Naive thymus-derived CD4-positive, alpha-beta T cell (primary cell): ENCODE measurements around the gene C1QL4. TPM values are rescaled to one million over a fixed set of nuclear protein-coding genes. Genes with fewer than 3 reads are reported as not detected.
A peak's percentile ranks its signal among the peaks of the same experiment; 100 is the strongest.

Experiments
- ATAC-seq: fragments of 150-1000 bp; cut with Tn5 transposase; 2 replicates; pipeline ENCODE4 v1.10.0; 2021; ENCODE audit warnings: mild to moderate bottlenecking, moderate library complexity
- CTCF ChIA-PET: fragments of 350-600 bp; sonication (Branson Sonifier 250); formaldehyde crosslinking; loops from one replicate; lab custom pipeline; 2021; ENCODE audit warnings: antibody characterized with exemption; lab: Charles Lee
- POLR2A ChIA-PET: fragments of 350-600 bp; sonication (Branson Sonifier 250); formaldehyde crosslinking; loops from one replicate; lab custom pipeline; 2021; ENCODE audit warnings: antibody characterized with exemption, inconsistent platforms; lab: Charles Lee
- DNase-seq, 9 donors: peaks; one replicate each; pipeline versions ENCODE4 v3.0.0 to v3.0.0-alpha.2; 2020 to 2022; ENCODE audit warnings: mixed read lengths in 1 of 9
- H3K27ac ChIP-seq: one replicate; pipeline ENCODE4 v1.7.0; 2013; ENCODE audit warnings: mild to moderate bottlenecking, low read depth, low read length, moderate library complexity
- H3K27me3 ChIP-seq, 2 donors: one replicate each; pipeline ENCODE4 v1.7.0; 2013; ENCODE audit warnings: low read length in 2 of 2, mild to moderate bottlenecking in 2 of 2, moderate library complexity in 2 of 2; ENCODE audit not compliant: control insufficient read depth in 2 of 2, insufficient read depth in 2 of 2
- H3K36me3 ChIP-seq, 3 experiments: 1 replicate in 2 of 3; 2 replicates in 1 of 3; pipeline ENCODE4 v1.7.0; 2013; ENCODE audit warnings: low read length in 3 of 3, mild to moderate bottlenecking in 3 of 3, moderate library complexity in 1 of 3; ENCODE audit not compliant: insufficient read depth in 3 of 3, control insufficient read depth in 2 of 3
- H3K4me1 ChIP-seq, 2 donors: one replicate each; pipeline ENCODE4 v1.7.0; 2013; ENCODE audit warnings: low read length in 2 of 2, mild to moderate bottlenecking in 2 of 2, moderate library complexity in 1 of 2; ENCODE audit not compliant: control insufficient read depth in 2 of 2, insufficient read depth in 2 of 2
- H3K4me3 ChIP-seq: 2 replicates; pipeline ENCODE4 v1.7.0; 2013; ENCODE audit warnings: mild to moderate bottlenecking, low read length
- H3K9me3 ChIP-seq, 3 experiments: 1 replicate in 2 of 3; 2 replicates in 1 of 3; pipeline ENCODE4 v1.7.0; 2013; ENCODE audit warnings: low read length in 3 of 3; ENCODE audit not compliant: control insufficient read depth in 2 of 3
- H3K27ac Mint-ChIP-seq, 9 donors: one replicate each; pipeline ENCODE4 v1.8.0; 2020 to 2022; ENCODE audit warnings: mixed read lengths in 9 of 9, mild to moderate bottlenecking in 8 of 9, moderate library complexity in 5 of 9, inconsistent platforms in 2 of 9
- H3K27me3 Mint-ChIP-seq, 5 donors: one replicate each; pipeline ENCODE4 v1.8.0; 2021 to 2022; ENCODE audit warnings: mixed read lengths in 5 of 5, mild to moderate bottlenecking in 1 of 5
- H3K36me3 Mint-ChIP-seq, 5 donors: one replicate each; pipeline ENCODE4 v1.8.0; 2020 to 2022; ENCODE audit warnings: mixed read lengths in 5 of 5, mild to moderate bottlenecking in 3 of 5, inconsistent platforms in 1 of 5
- H3K4me1 Mint-ChIP-seq, 7 donors: one replicate each; pipeline ENCODE4 v1.8.0; 2020 to 2022; ENCODE audit warnings: mixed read lengths in 7 of 7, mild to moderate bottlenecking in 3 of 7, inconsistent platforms in 1 of 7
- H3K4me3 Mint-ChIP-seq, 10 donors: one replicate each; pipeline ENCODE4 v1.8.0; 2020 to 2022; ENCODE audit warnings: mild to moderate bottlenecking in 10 of 10, mixed read lengths in 10 of 10, moderate library complexity in 6 of 10, inconsistent platforms in 2 of 10
- H3K9me3 Mint-ChIP-seq, 11 donors: one replicate each; pipeline ENCODE4 v1.8.0; 2020 to 2022; ENCODE audit warnings: mixed read lengths in 11 of 11, mild to moderate bottlenecking in 4 of 11, inconsistent platforms in 1 of 11, moderate library complexity in 1 of 11
- intact Hi-C, 2 donors: fragments of 100-400 bp; cut with micrococcal nuclease; formaldehyde crosslinking; loops; one replicate each; pipeline ENCODE4 v1.15.1; 2023
- polyA plus RNA-seq, 2 donors: library from polyadenylated mRNA; unstranded; fragments of 300-500 nt; fragmentation: Illumina TruSeq; gene quantifications; one replicate each; pipeline ENCODE4 v1.2.3, GENCODE V29; 2021
- total RNA-seq, 6 experiments: library from RNA in 5 of 6; stranded (reverse) in 5 of 6; gene quantifications; 1 replicate in 5 of 6; 2 replicates in 1 of 6; pipeline ENCODE4 v1.2.3 and lab custom pipeline; 2021 to 2026

C1QL4 gene
- total and polyA plus RNA-seq, 7 experiments from 2014 or later: not detected

GRCh38 chr12:49296836-49297694 lies 39.9 kb downstream of the C1QL4 start:
- ATAC-seq: peak; percentile 61
- Histone ChIP-seq H3K4me3 (peak overlapping the region; percentile 36), H3K27me3 (peaks cover 0 to 28% of the 10 kb centered on the region in 2 donors), H3K9me3 (no peaks in the 10 kb centered on the region), H3K4me1 (peaks cover 10 to 11% of the 10 kb centered on the region in 2 donors), H3K27ac (no peak overlapping the region), H3K36me3 (no peaks in the 10 kb centered on the region)
- CTCF ChIA-PET: interaction anchor here (1.0 to 1.6 kb wide), 4 partner anchors 8 to 257 kb away, joined by 3 to 4 read pairs (median 3); partner anchors contain the start of gene C1QL4
- peaks cover 7 to 27% (median 25%) of the 10 kb centered on the region in 7 donors for H3K4me1 Mint-ChIP-seq
- H3K4me3 Mint-ChIP-seq: peak overlapping the region; percentile 59 to 83 (median 74)
- peak in 4 of 9 donors; percentile 39 to 55 (median 40) for DNase-seq
- H3K9me3 Mint-ChIP-seq: peaks cover 0 to 2% (median 0%) of the 10 kb centered on the region in 11 donors
- peaks cover 39 to 64% (median 48%) of the 10 kb centered on the region in 5 donors for H3K27me3 Mint-ChIP-seq
- POLR2A ChIA-PET: interaction anchor here (1.2 kb wide), 1 partner anchor 36 kb away, joined by 4 read pairs; no protein-coding TSS in a partner anchor
- H3K27ac Mint-ChIP-seq: no peak overlapping the region
- intact Hi-C loops: loop anchor here (1.0 to 2.0 kb wide), 4 partner anchors 9 to 46 kb away; partner anchors contain the start of gene TROAP (in 1 of the 2)
- H3K36me3 Mint-ChIP-seq: no peaks in the 10 kb centered on the region

GRCh38 chr12:49296034-49296835 lies 40.8 kb downstream of the C1QL4 start:
- CTCF ChIA-PET: interaction anchor here (0.6 to 1.6 kb wide), 4 partner anchors 9 to 145 kb away, joined by 3 to 4 read pairs (median 4); partner anchors contain the start of gene C1QL4

GRCh38 chr12:49295082-49295936 lies 41.7 kb downstream of the C1QL4 start, which contains the start of gene PRPH:
Gene PRPH, plus strand, starts transcription at chr12:49295147. Its CDS starts 54 bp downstream, at chr12:49295201.
- peak within 1 kb of the TSS in 2 of 10 donors; percentile 16 to 80 for H3K4me3 Mint-ChIP-seq
- intact Hi-C loops: no loop called here
- H3K4me1 ChIP-seq: peaks cover 10 to 11% of the 10 kb centered on the region in 2 donors
- peaks cover 7 to 27% (median 21%) of the 10 kb centered on the region in 7 donors for H3K4me1 Mint-ChIP-seq
- CTCF ChIA-PET: interaction anchor here (0.5 to 1.6 kb wide), 7 partner anchors 8 to 280 kb away, joined by 3 to 8 read pairs (median 4); no protein-coding TSS in a partner anchor
- H3K9me3 Mint-ChIP-seq: peaks cover 0 to 2% (median 0%) of the 10 kb centered on the region in 11 donors
- no peak for DNase-seq
- no peak within 1 kb of the TSS for H3K4me3 ChIP-seq
- H3K36me3 ChIP-seq: no peaks in the 10 kb centered on the region
- peaks cover 32 to 70% (median 40%) of the 10 kb centered on the region in 5 donors for H3K27me3 Mint-ChIP-seq
- H3K9me3 ChIP-seq: no peaks in the 10 kb centered on the region
- no peak within 1 kb of the TSS for H3K27ac Mint-ChIP-seq
- H3K36me3 Mint-ChIP-seq: no peaks in the 10 kb centered on the region
- POLR2A ChIA-PET: interaction anchor here (0.6 kb wide), 1 partner anchor 394 kb away, joined by 3 read pairs; no protein-coding TSS in a partner anchor
- no peak within 1 kb of the TSS for H3K27ac ChIP-seq
- no peak for ATAC-seq
- H3K27me3 ChIP-seq: peaks cover 0 to 28% of the 10 kb centered on the region in 2 donors

More at GRCh38 chr12:49296034-49296835, 40.8 kb downstream of the C1QL4 start:
- H3K9me3 ChIP-seq: no peaks in the 10 kb centered on the region
- Mint-ChIP-seq H3K4me1 (peaks cover 7 to 27% (median 21%) of the 10 kb centered on the region in 7 donors), H3K9me3 (peaks cover 0 to 2% (median 0%) of the 10 kb centered on the region in 11 donors), H3K27ac (no peak overlapping the region), H3K27me3 (peaks cover 38 to 68% (median 46%) of the 10 kb centered on the region in 5 donors), H3K4me3 (peak overlapping the region; percentile 57 to 83 (median 74)), H3K36me3 (no peaks in the 10 kb centered on the region)
- peak; percentile 82 for ATAC-seq
- peaks cover 0 to 28% of the 10 kb centered on the region in 2 donors for H3K27me3 ChIP-seq
- POLR2A ChIA-PET: interaction anchor here (1.2 kb wide), 1 partner anchor 37 kb away, joined by 4 read pairs; no protein-coding TSS in a partner anchor
- no peaks in the 10 kb centered on the region for H3K36me3 ChIP-seq
- H3K27ac ChIP-seq: no peak overlapping the region
- peak overlapping the region; percentile 36 for H3K4me3 ChIP-seq
- H3K4me1 ChIP-seq: peaks cover 10 to 11% of the 10 kb centered on the region in 2 donors
- intact Hi-C loops: loop anchor here (1.0 to 2.0 kb wide), 3 partner anchors 8 to 47 kb away; partner anchors contain the start of gene TROAP (in 1 of the 2)
- peak; percentile 37 to 75 (median 58) for DNase-seq

GRCh38 chr12:49294804-49295081 lies 42.2 kb downstream of the C1QL4 start:
- peak overlapping the region in 1 of 10 donors; percentile 80 for H3K4me3 Mint-ChIP-seq
- ChIA-PET POLR2A (interaction anchor here (0.6 kb wide), 1 partner anchor 394 kb away, joined by 3 read pairs; no protein-coding TSS in a partner anchor), CTCF (interaction anchor here (0.5 to 1.6 kb wide), 6 partner anchors 10 to 281 kb away, joined by 3 to 8 read pairs (median 4); no protein-coding TSS in a partner anchor)
- no peaks in the 10 kb centered on the region for H3K36me3 Mint-ChIP-seq
- peaks cover 0 to 2% (median 0%) of the 10 kb centered on the region in 11 donors for H3K9me3 Mint-ChIP-seq
- Histone ChIP-seq H3K9me3 (no peaks in the 10 kb centered on the region), H3K36me3 (no peaks in the 10 kb centered on the region), H3K4me3 (no peak overlapping the region), H3K4me1 (peaks cover 10 to 11% of the 10 kb centered on the region in 2 donors), H3K27ac (no peak overlapping the region), H3K27me3 (peaks cover 0 to 28% of the 10 kb centered on the region in 2 donors)
- DNase-seq: no peak
- H3K27me3 Mint-ChIP-seq: peaks cover 32 to 71% (median 40%) of the 10 kb centered on the region in 5 donors
- ATAC-seq: no peak
- H3K27ac Mint-ChIP-seq: no peak overlapping the region
- H3K4me1 Mint-ChIP-seq: peaks cover 7 to 27% (median 21%) of the 10 kb centered on the region in 7 donors
- intact Hi-C loops: no loop called here

- no peaks in the 10 kb centered on the region for H3K9me3 ChIP-seq
- no peak overlapping the region for H3K27ac ChIP-seq
- ATAC-seq (no peak), DNase-seq (no peak)
- H3K27ac Mint-ChIP-seq: no peak overlapping the region
- intact Hi-C loops: no loop called here
- H3K36me3 Mint-ChIP-seq: no peaks in the 10 kb centered on the region
- H3K4me1 ChIP-seq: peaks cover 10 to 11% of the 10 kb centered on the region in 2 donors
- peaks cover 0 to 28% of the 10 kb centered on the region in 2 donors for H3K27me3 ChIP-seq
- no peaks in the 10 kb centered on the region for H3K36me3 ChIP-seq
- H3K4me1 Mint-ChIP-seq: peaks cover 7 to 27% (median 21%) of the 10 kb centered on the region in 7 donors
- H3K27me3 Mint-ChIP-seq: peaks cover 32 to 71% (median 40%) of the 10 kb centered on the region in 5 donors
- no peak overlapping the region for H3K4me3 Mint-ChIP-seq
- peaks cover 0 to 2% (median 0%) of the 10 kb centered on the region in 11 donors for H3K9me3 Mint-ChIP-seq
- no peak overlapping the region for H3K4me3 ChIP-seq
- POLR2A ChIA-PET: no interaction called here
- CTCF ChIA-PET: interaction anchor here (0.9 to 1.6 kb wide), 4 partner anchors 10 to 52 kb away, joined by 3 to 8 read pairs (median 4); no protein-coding TSS in a partner anchor
Measured at GRCh38 chr12:49294086-49294803, 42.7 kb downstream of the C1QL4 start.
